ENCODE results near the gene AP2A1.

DNA sequence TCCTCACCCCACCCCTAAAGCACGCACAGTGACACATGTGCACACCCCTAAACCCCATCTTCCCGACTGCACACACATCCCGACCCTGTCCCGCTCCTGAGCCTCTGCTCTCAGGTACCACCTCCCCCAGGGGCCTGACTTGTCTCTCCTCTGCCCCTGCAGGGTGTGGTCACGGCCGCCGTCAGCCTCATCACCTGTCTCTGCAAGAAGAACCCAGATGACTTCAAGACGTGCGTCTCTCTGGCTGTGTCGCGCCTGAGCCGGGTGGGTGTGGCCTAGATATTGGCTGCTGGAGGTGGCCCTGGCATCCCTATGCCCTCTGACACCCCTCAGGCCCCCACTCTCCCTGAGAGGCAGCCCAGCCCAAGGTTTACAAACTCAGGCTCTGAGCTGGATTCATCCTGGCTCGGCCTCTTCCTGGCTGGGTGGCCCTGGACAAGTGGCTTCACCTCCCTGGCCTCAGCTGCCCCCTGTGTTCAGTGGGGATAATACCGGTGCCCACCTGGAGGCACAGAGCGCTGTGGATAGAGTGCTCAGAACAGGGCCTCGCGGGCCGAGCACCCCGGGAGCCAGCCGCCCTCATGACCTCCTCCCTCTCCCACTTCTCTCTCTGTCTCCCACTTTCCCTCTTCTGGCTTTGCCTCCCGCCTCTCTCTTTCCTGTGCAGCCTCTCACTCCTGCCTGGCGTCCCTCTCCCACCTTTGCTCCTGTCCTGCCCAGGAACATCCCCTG lies 26.2 kb downstream of the AP2A1 start:
- TF ChIP-seq TAF1 (conservative IDR thresholded peaks at IDR 0.05) (no peak), FOXA1 (IDR thresholded peaks at IDR 0.05) (no peak), YY1 (IDR thresholded peaks at IDR 0.05) (no peak)
- TF ChIP-seq, protein P1, sequence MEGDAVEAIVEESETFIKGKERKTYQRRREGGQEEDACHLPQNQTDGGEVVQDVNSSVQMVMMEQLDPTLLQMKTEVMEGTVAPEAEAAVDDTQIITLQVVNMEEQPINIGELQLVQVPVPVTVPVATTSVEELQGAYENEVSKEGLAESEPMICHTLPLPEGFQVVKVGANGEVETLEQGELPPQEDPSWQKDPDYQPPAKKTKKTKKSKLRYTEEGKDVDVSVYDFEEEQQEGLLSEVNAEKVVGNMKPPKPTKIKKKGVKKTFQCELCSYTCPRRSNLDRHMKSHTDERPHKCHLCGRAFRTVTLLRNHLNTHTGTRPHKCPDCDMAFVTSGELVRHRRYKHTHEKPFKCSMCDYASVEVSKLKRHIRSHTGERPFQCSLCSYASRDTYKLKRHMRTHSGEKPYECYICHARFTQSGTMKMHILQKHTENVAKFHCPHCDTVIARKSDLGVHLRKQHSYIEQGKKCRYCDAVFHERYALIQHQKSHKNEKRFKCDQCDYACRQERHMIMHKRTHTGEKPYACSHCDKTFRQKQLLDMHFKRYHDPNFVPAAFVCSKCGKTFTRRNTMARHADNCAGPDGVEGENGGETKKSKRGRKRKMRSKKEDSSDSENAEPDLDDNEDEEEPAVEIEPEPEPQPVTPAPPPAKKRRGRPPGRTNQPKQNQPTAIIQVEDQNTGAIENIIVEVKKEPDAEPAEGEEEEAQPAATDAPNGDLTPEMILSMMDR (IDR thresholded peaks at IDR 0.05; ENCODE audit: low read depth, low read length, missing input control): no peak
- TF ChIP-seq, protein P2, sequence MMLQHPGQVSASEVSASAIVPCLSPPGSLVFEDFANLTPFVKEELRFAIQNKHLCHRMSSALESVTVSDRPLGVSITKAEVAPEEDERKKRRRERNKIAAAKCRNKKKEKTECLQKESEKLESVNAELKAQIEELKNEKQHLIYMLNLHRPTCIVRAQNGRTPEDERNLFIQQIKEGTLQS (IDR thresholded peaks at IDR 0.05): no peak

Data from liver (tissue), 3 donors.